Right ventricle myocardium superior (tissue), 1 donor: Measurements from ENCODE around the gene SFTPD. TPM values are rescaled to one million over a fixed set of nuclear protein-coding genes. Genes with fewer than 3 reads are reported as not detected.
A peak's percentile ranks its signal among the peaks of the same experiment; 100 is the strongest.
"Not testable (repeated sequence)": the region's sequence is repeated elsewhere in the genome, so short reads cannot be mapped to it uniquely, and the experiment has no call there.

Source experiments
- ATAC-seq: fragments of 200-7000 bp; cut with Tn5 transposase; one replicate; pipeline ENCODE4 v1.9.1; 2020; ENCODE audit warnings: mild to moderate bottlenecking; ENCODE audit not compliant: poor library complexity
- DNase-seq: peaks from one replicate; pipeline ENCODE4 v3.0.0-alpha.2; 2020
- intact Hi-C: fragments of 100-400 bp; cut with DNase I; formaldehyde crosslinking; loops from one replicate; pipeline ENCODE4 v1.11.2; 2022
- long read RNA-seq: library from polyadenylated mRNA; unstranded; transcript quantifications from one replicate; pipeline ENCODE4 v2.0.0, GENCODE V29; 2021
- total RNA-seq: library from RNA; stranded (reverse); fragmentation: NEBNext Ultra II Directional; extraction: Animal tissue kit (Norgen Biotek cat#: 25700); gene quantifications from one replicate; pipeline ENCODE4 v1.2.1, GENCODE V29; 2021
- donor health status: DM: no; HTN: yes; CAD: no; lungs with severe emphysema.

The SFTPD gene
- 0.81 TPM for total RNA-seq
- long read RNA-seq, partial matches to known transcripts: 1 of 3 reads
- long read RNA-seq, other reads (novel, unspliced or antisense): 2 of 3 reads

GRCh38 chr10:79948976-79949722 lies at the start of gene SFTPD:
Gene SFTPD (minus strand): TSS chr10:79949105. CDS start chr10:79946659, 2,446 bp downstream.
- DNase-seq (no peak), ATAC-seq (no peak)
- intact Hi-C loops: no loop called here

GRCh38 chr10:79995979-79996634 lies 47.2 kb upstream of the SFTPD start:
- ATAC-seq (no peak), DNase-seq (no peak)

GRCh38 chr10:79994556-79994955 lies 45.7 kb upstream of the SFTPD start:
- DNase-seq (no peak), ATAC-seq (no peak)
- intact Hi-C loops: no loop called here

More at GRCh38 chr10:79995979-79996634, 47.2 kb upstream of the SFTPD start:
- intact Hi-C loops: no loop called here

- intact Hi-C loops, ATAC-seq, DNase-seq: not testable (repeated sequence)
Observed at GRCh38 chr10:79988199-79988598, 39.3 kb upstream of the SFTPD start.

- DNase-seq, intact Hi-C loops, ATAC-seq: not testable (repeated sequence)
Observed at GRCh38 chr10:79986661-79987060, 37.8 kb upstream of the SFTPD start.

- no peak for DNase-seq
- ATAC-seq: no peak
- intact Hi-C loops: no loop called here
Observed at GRCh38 chr10:79985481-79986072, 36.7 kb upstream of the SFTPD start.

GRCh38 chr10:79984851-79985250 lies 35.9 kb upstream of the SFTPD start:
- ATAC-seq (no peak), DNase-seq (no peak)
- intact Hi-C loops: no loop called here

GRCh38 chr10:79983286-79983909 lies 34.5 kb upstream of the SFTPD start:
- DNase-seq (no peak), ATAC-seq (no peak)
- intact Hi-C loops: no loop called here

GRCh38 chr10:79982861-79983260 lies 34.0 kb upstream of the SFTPD start:
- no peak for ATAC-seq
- DNase-seq: no peak

GRCh38 chr10:79982362-79982800 lies 33.5 kb upstream of the SFTPD start:
- DNase-seq: no peak

More at GRCh38 chr10:79982861-79983260, 34.0 kb upstream of the SFTPD start:
- intact Hi-C loops: no loop called here

GRCh38 chr10:79981450-79982361 lies 32.8 kb upstream of the SFTPD start:
- peak; percentile 77 for DNase-seq
- intact Hi-C loops: no loop called here
- peak; percentile 93 for ATAC-seq

More at GRCh38 chr10:79982362-79982800, 33.5 kb upstream of the SFTPD start:
- no peak for ATAC-seq
- intact Hi-C loops: no loop called here

GRCh38 chr10:79980711-79981110 lies 31.8 kb upstream of the SFTPD start:
- no peak for ATAC-seq
- no peak for DNase-seq
- intact Hi-C loops: no loop called here

GRCh38 chr10:79979976-79980687 lies 31.2 kb upstream of the SFTPD start:
- ATAC-seq: peak; percentile 47
- DNase-seq: no peak
- intact Hi-C loops: no loop called here

- ATAC-seq: no peak
- no peak for DNase-seq
- intact Hi-C loops: no loop called here
Observed at GRCh38 chr10:79979310-79979975, 30.5 kb upstream of the SFTPD start.

GRCh38 chr10:79976999-79977398 lies 28.1 kb upstream of the SFTPD start:
- ATAC-seq (no peak), DNase-seq (no peak)
- intact Hi-C loops: no loop called here

- DNase-seq (no peak), ATAC-seq (no peak)
- intact Hi-C loops: no loop called here
Observed at GRCh38 chr10:79970062-79970461, 21.2 kb upstream of the SFTPD start.
